ENCODE measurements around the gene THSD7B.

THSD7B gene

DNA sequence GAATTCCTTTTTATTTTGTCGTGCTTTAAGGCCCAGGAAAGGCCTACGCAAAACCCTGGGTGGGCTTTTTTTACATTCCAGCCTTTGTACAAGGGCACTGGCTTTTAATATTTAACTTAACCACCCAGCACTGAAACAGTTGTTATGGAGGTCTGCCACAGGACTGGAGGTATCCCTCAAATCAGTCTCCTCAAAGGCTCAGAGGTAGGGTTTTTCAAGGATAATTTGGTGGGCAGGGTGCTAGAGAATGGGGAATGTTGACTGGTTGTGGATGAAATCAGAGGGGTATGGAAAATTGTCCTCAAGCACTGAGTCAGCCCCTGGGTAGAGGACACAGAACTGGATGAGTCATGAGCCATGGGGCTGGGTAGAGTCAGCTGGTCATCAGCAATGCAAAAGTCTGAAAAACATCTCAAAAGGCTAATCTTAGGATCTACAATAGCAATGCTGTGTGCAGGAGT, 443.1 kb downstream of the THSD7B start:
- no peak for FAIRE-seq

DNA sequence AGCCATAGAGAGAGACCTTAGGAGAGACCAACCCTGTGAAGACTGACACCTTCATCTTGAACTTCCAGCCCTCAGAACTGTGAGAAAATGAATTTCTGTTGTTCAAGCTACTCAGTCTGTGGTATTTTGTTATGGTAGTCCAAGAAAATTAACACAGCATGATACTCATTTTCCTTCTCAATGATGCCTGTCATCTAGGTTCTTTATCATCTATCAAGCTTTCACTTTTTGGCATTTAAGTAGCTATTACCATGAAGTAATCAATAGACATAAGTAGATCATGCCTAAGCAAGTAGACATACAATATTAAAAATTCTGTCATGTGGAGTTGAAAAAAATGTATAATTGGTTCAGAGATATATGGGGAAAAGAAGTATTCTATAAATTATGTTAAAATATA, 444.7 kb downstream of the THSD7B start:
- no peak for FAIRE-seq

DNA sequence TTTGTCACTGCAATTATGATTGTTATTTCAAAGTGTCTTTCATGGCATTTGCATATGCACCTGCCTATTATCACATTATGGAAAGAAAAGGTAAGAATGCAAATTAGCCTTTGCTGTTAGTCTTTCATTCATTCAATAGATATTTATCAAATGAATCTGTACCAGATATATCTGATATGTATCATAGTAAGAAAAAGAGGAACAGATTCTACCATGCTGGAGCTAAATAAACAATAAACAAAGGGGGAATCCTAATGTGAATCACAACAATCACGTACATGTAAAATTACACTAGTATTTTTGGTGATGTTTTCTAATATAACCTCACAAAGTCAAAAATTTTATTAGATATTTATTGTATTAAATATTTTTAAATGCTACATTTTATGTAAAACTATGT, 446.4 kb downstream of the THSD7B start:
- FAIRE-seq, result no peak

DNA sequence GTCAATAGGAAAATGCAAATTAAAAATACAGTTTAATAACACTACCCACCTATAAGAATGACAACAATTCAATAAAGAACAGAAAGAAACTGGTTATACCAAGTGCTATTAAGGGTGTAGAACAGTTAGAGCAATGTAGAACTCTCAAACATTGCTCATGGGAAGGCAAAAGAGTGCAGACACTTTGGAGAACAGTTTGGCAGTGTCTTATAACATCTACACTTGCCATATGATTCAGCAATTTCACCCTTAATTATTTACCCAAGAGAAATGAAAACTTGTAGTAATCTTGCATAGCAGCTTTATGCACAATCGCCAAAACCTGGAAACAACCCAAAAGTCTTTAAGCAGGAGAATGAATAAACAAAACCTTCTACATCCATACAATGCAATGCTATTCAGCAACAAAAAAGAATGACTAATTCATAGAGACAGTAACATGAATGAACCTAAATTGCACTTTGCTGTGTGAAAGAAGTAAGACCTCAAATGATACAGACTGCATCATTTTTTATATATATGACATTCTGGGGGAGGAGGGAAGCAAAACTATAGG, 455.2 kb downstream of the THSD7B start:
- no peak for FAIRE-seq

DNA sequence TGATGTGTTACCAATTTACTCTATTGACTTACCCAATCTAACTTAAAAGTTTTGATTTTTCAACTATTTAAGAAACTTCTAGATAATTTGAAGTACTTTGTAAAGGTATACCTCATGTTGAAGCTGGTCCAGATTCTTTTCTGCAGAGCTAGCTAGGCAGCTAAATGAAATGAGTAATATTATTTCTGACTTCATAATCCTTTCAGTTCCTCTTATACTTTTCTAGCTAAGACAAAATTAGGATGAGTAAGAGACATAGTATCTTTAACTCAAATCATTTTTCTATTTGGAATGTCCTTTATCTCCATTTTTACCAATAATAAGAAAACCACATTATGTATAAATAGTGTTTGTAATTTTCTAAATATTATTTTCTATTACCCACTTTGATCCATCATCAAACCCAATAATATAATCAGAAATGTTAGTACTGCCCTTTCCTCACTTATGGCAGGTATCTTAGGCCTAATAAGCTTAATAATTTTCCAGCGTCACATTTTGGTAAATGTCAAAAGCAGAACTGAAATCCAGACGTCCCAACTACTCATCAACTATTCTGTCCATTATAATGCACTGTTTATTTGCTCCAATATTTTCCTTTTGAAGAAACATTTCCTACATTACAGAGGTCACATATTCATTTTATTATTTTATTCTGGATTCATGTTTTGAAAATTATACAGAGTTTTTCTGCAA, 456.6 kb downstream of the THSD7B start:
- FAIRE-seq, result no peak

DNA sequence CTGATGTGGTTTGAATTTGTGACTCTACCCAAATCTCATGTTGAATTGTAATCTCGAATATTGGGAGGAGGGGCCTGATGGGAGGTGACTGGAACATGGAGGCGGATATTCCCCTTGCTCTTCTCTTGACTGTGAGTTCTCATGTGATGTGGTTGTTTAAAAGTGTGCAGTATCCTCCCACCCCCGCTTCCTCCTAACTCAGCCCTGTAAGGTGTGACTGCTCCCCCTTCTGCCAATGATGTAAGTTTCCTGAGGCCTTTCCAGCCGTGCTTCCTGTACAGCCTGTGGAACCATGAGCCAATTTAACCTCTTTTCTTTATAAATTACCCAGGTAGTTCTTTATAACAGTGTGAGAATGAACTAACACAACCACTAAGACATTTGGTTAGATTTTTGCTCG, 458.4 kb downstream of the THSD7B start:
- no peak for FAIRE-seq

DNA sequence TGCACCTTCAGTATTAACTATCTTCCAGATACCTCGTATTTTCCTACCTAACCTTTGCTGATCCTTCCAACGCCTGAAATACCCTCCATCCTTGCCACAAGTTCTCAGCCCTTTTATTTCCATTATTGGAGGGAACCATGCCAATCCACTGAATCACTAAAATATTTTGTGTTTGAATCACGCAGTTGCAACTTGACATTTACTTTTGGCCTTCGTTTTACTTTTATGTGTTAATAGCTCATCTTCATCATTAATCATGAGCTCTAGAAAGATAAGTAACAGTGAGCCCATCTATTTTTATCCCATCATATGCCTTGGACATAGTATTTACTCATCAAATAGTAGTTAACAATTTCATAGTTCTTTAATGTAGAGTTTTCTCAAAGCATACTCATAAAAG, 463.2 kb downstream of the THSD7B start:
- no peak for FAIRE-seq

DNA sequence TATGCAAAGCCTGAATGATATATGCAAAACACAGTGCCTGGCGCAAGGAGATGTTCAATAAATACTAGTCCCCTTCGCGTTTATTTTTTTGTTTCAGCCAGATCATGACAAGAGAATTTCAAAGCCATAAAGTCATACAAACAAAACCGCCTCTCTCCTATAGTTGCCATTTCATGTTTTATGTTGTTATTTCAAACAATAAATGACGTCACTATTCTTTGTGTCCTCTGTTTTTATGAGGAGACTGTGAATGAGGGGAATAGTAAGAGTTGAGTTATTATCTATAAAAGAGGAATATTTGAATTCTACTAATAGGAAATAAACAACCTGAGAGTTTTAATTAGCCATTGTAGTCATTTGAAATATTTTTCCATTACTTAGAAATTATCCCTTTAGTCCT, 464.5 kb downstream of the THSD7B start:
- FAIRE-seq, result no peak

DNA sequence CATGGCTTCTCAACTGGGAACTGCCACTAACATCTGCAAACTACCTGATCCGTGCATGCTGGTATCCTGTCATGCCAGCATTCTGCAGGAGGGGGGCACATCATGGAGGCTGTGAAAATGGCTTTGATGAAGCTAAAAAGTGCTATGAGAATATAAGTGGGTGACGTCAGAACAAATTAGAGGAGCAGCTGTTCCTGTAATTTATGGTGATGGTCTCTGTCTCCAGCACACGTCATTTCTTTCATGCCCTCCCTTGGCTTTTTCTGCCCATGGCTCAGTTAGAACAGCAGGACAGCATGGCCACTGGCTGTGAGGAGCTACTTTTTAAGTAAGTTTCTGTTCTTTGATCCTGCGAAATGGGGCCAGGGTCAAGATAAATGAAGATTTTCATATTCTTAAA, 466.3 kb downstream of the THSD7B start:
- no peak for FAIRE-seq

DNA sequence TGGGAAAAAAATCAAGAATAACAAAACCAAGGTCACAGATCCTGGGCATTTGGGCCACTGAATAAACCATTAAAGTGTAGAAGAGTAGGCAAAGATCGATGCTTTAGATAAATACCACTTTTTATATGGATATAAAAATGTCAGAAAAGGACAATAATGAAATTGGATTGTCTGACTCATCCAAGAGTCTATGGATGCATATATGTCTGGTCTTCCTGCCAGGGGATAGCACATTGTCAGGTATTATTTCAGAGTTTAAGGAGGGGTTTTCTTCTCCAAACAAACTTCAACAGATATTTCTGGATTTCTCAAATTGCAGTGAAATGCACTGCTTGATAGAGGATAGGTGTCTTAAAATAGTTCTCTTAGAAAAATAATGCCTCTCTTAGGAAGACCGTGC, 466.7 kb downstream of the THSD7B start:
- no peak for FAIRE-seq

DNA sequence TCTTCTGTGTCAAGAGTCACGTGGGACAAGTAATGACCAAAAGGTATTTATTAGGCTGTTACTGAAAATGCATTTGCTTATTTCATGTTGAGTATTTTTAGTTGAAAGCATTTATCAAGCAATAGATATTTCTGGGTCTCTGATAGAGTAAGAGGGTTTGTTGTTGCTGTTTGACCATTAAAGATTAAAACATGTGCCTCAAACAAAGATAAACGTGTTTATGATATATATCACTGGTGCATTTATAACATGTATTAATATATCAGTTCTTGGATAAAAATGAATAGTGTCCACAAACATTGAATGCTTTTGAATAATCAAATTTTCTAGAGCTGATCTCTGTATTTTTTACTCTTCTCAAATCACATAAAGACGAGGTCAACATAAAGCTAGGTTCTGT, 467.7 kb downstream of the THSD7B start:
- no peak for FAIRE-seq

DNA sequence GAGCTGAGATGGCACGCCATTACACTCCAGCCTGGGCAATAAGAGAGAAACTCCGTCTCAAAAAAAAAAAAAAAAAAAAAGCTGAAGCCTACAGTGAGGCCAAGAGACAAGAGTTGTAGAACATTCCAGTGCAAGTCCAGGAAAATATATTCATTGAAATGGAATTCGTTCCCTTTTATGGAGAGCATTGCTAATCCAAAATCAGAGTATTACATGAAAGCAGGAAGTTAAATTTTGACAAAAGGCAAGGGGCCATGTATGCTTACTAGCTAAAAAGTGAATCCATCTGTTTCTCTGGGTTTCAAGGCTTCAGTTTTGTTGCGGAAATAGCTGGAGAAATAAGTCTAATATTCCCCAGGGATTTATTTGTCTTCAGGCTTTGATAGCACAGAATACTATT, 471.7 kb downstream of the THSD7B start:
- no peak for FAIRE-seq

DNA sequence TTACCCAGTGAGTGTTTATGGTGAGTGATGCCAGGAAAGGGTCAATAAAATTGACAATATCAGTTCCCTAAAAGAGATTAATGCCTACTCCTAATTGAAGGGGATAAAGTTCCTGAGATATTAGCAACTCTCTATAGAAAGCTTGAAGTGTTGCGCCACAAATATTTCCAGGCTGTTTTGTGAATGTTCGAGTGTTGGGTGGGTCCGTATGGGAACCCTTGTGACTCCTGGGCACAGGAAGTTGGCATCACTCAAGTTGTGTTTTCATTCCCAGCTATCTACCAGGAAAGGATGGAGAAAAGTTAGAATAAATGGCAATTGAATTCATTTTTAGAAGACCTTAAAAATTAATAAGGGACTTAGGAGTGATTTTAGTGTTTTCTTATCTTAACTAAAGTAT, 472.7 kb downstream of the THSD7B start:
- FAIRE-seq, result no peak

DNA sequence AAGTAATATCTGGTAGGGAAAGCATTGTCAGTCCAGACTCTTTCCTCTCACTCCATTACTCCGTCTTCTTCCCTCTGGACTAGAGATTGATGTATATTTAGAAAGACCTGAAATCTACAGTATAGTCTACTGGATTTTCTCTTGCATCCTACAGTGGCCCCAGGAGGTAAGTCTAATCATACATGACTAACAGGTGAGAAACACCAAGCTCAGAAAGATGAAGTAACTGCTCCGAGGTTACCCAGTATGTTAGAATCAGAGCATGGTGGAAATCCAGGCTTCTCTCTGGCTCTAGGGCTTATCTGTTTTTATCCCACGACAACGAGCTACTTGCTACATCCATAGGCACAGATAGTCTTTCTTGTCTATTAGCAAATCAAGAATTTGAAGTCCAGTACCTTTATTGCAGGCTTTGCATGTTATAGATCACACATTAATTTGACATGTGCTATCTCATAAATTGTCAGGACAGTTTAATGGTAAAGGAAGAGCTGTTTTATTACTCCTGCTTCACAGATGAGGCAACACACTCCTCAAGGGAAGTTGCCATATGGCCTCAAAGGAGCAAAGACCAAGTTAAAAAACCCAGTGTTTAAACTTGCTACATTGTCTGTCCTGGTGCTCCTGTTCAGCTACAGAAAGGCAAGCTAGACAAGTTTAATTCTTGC, 484.3 kb downstream of the THSD7B start:
- no peak for FAIRE-seq

DNA sequence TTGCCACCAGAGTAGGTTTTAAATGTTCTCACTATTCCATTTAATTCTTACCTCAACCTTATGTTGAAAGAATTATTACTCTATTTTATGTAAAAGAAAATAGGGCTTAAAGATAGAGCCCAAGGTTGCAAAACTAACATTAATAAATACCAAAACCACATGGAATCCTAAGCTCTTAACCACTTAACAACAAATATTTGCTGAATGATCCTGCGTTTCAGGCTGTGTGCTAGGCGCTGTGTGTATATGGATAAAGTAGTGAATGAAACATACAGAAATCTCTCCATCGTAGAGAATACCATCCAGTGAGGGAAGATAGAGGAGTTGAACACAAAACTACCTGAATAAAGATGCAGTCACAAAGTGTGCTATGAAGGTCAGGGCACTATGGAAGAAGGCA, 485.1 kb downstream of the THSD7B start:
- FAIRE-seq, result no peak

DNA sequence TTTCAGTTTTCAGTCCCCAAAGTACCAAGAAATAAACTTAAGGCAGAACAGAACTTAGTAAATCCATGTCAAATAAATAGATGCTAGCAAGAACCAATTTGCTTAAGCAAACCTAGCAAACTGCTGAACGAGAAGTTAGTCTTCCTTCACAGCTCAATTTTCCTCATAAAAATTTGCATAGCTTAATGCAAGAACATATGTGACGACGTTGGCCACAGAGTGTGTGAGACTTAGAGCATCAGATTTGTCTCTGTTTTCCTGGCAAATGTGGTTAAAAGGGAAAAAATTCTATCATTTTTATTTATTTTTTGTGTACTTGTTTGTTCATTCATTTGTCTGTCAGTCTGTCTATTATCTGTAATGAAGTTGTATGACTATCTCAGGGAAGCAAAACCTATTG, 485.7 kb downstream of the THSD7B start:
- FAIRE-seq, result no peak

DNA sequence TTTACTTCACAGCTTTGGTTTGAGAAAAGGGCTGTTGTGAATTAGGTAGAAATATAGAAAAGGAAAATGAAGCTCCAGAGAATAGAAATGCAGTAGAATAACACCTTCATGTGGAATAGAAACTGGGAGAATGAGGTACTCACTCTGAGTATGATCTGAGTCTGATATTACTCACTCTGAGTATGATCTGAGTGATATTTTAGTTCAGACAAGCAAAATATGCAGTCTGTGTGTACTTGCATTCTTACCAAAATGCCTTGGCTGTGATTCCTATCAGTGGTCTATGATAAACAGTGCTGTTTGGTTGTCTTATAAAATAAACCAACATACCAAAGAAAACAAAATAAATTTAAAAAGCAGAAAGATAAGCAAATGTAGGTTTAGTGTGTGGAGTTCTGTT, 487.6 kb downstream of the THSD7B start:
- FAIRE-seq, result no peak

DNA sequence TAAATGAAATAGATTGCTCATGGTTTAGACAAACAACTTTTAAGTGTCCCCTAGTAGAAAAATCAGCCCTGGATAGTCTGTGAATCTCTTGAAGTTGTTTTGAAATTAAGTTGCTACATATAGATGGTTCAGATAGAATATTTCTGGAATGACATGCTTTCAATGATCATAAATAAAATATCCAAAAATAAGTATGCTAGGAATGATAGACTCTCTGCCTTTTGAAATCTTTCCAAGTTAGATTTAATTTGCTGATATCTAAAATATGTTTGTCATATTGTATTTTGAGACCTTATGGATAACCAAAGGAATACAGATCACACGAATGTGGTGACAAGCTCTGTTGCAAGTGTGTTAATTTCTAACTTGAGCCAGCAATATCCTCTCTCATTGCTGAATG, 488.7 kb downstream of the THSD7B start:
- FAIRE-seq, result no peak

DNA sequence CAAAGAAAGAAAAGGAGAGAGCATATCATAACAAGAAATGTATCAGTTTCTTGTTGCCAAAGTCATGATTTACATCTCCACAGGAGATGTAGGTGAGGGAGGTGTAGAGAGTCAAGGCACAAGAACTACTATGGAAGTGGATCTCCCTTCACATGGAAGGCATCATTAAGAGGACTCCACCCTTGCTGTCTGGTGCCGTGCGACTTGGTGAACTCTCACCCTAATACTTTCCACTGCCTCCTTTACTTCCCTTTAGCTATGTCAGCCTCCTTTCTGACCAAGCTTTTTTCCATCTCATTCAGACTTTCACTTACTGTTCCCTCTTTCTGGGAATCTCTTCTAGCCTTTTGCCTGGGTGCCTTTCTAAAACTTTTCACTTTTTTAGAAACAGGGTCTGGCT, 490.0 kb downstream of the THSD7B start:
- no peak for FAIRE-seq

DNA sequence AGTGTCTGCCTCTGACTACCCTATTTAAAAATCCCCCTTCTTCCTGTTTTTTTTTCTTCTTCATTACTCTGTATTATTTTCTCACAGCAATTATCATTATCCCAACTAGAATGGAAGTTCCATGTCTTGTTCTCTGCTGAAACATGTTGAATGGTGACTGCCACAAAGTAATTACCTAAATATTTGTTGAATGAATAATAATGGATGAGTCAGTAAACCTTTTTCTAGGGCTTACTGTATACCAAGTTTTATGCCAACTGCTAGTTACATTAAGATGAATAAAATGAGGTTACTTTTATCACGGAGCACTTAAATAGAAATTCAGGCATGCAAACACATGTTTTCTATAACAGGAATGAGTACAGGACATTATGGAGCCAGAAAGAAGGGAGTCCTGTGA, 490.6 kb downstream of the THSD7B start:
- no peak for FAIRE-seq

DNA sequence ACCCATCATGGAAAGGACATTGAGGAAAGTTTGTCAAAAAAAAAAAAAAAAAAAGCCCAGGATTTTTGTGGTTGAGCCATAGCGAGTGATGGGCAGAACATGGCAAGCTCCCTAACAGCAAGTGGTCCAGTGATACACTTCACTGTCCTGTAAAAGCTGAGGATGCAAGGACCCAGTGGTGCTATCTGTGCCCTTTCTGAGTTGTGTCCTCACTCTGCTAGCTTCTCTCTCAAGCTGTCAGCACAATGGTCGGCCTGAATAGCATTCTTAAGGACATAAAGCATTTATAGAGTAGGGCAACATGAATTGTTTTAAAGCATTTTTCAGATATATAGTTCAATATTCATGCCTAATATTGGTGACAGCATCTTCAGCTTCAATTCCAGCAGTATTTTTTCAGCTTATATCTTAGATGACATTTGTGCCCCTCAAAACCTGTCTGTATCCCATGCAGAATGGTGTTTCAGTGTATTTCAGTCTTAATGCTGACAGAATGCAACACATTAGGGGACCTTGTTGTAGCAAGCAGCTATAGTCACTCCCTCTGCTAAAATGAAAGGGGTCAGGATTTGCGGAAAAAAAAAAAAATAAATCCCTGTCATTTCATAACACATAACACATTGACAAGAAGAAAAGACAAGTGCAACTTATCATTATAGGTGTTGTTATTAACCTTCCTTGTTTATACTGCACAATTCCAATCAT, 496.7 kb downstream of the THSD7B start:
- no peak for FAIRE-seq

DNA sequence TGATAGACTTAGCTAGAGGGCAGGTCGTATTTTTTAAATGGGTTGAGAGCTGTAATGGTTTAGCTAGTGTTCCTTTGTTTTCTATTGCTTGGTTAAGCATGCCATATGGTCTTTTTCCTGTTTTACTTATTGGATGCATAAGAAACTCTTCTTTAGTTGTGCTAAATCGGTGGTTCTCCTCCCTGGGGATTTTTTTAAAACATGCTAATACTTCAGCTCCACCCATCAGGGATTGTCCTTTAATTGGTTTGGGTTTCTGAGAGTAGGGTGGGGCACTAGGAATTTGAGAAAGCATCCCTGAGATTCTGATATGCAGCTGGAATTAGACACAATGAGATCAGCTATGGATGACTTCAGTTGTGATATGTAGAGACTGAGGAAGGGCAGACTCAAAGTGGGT, 497.2 kb downstream of the THSD7B start:
- no peak for FAIRE-seq

DNA sequence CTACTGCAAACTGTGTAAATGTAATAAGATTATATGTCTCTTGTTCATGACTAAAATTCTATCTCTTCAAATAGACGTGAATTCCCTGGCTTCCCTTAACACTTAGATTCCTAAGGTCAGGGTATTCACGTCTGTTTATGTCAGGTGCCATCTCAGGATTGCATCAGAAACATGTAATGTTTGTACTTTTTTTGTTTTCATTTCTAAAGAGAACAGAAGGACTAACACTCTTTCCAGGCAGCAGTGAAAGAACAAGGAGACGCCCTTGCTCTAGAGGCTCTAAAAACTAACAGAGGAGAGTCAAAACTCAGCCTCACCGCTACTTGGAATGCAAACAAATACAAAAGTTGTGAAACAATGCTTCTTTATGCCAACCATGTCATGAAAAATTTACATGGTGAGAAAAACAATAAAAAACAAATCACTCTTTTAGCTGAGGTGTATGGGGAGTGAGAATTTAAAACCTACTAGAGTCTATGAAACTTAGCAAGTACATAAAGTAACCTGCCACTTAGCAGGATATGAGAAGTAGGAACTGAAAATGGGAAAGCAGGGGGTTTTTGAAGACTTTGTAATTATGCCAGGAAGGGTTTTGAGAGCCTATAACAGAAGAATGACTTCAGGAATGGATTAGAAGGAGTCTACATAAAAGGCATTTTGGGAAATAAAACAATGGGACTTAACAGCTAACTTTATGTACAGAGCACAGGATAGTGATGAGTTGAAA, 522.7 kb downstream of the THSD7B start:
- no peak for FAIRE-seq
